A204.1 (cell line): ENCODE data around the gene CAMTA1.

Source experiments
- FAIRE-seq: peaks from 2 replicates; lab custom pipeline; 2012; peaks lifted over from hg19 to GRCh38; lab: Jason Lieb, UNC

The CAMTA1 gene

GRCh38 chr1:7261490-7261889 lies 476.2 kb downstream of the CAMTA1 start:
- FAIRE-seq, result peak; percentile 99

GRCh38 chr1:7262611-7263010 lies 477.4 kb downstream of the CAMTA1 start:
- FAIRE-seq, result no peak

- peak; percentile 98 for FAIRE-seq
Observed at GRCh38 chr1:7263021-7263960, 478.0 kb downstream of the CAMTA1 start.

- FAIRE-seq, result no peak
Observed at GRCh38 chr1:7264101-7264500, 478.8 kb downstream of the CAMTA1 start.

- FAIRE-seq, result peak; percentile 100
Observed at GRCh38 chr1:7265771-7266371, 480.6 kb downstream of the CAMTA1 start.

- no peak for FAIRE-seq
Observed at GRCh38 chr1:7266561-7266960, 481.3 kb downstream of the CAMTA1 start.

GRCh38 chr1:7267493-7267892 lies 482.2 kb downstream of the CAMTA1 start:
- no peak for FAIRE-seq

GRCh38 chr1:7268983-7269382 lies 483.7 kb downstream of the CAMTA1 start:
- no peak for FAIRE-seq

- no peak for FAIRE-seq
Observed at GRCh38 chr1:7269525-7269924, 484.3 kb downstream of the CAMTA1 start.

- no peak for FAIRE-seq
Observed at GRCh38 chr1:7274256-7274655, 489.0 kb downstream of the CAMTA1 start.

GRCh38 chr1:7278045-7278444 lies 492.8 kb downstream of the CAMTA1 start:
- no peak for FAIRE-seq

- no peak for FAIRE-seq
Observed at GRCh38 chr1:7278827-7279765, 493.8 kb downstream of the CAMTA1 start.

GRCh38 chr1:7279769-7280168 lies 494.5 kb downstream of the CAMTA1 start:
- FAIRE-seq, result no peak

- no peak for FAIRE-seq
Observed at GRCh38 chr1:7280347-7280960, 495.2 kb downstream of the CAMTA1 start.

- FAIRE-seq, result no peak
Observed at GRCh38 chr1:7281821-7282220, 496.6 kb downstream of the CAMTA1 start.

- FAIRE-seq, result no peak
Observed at GRCh38 chr1:7284839-7285435, 499.7 kb downstream of the CAMTA1 start.

- FAIRE-seq, result no peak
Observed at GRCh38 chr1:7285856-7286454, 500.7 kb downstream of the CAMTA1 start.

- FAIRE-seq, result no peak
Observed at GRCh38 chr1:7287013-7287412, 501.8 kb downstream of the CAMTA1 start.

GRCh38 chr1:7288992-7289391 lies 503.7 kb downstream of the CAMTA1 start:
- FAIRE-seq, result no peak

GRCh38 chr1:7289694-7290093 lies 504.4 kb downstream of the CAMTA1 start:
- no peak for FAIRE-seq
